Spinal cord (tissue), 10 donors: ENCODE measurements around the gene RNF38. TPM values are rescaled to one million over a fixed set of nuclear protein-coding genes. Genes with fewer than 3 reads are reported as not detected.
"Not testable (repeated sequence)": the region's sequence is repeated elsewhere in the genome, so short reads cannot be mapped to it uniquely, and the experiment has no call there.

ENCODE experiments used
- DNase-seq, 6 donors: peaks; one replicate each; pipeline versions ENCODE4 v3.0.0 to v3.0.0-alpha.2; 2013 to 2015; ENCODE audit warnings: low spot score in 6 of 6, low read depth in 4 of 6
- H3K27ac ChIP-seq: one replicate; pipeline ENCODE4 v1.5.1; 2013; ENCODE audit warnings: low read depth, low read length, control low read depth
- H3K27me3 ChIP-seq: one replicate; pipeline ENCODE4 v1.6.1; 2013; ENCODE audit warnings: low read length; ENCODE audit not compliant: control insufficient read depth, insufficient read depth
- H3K36me3 ChIP-seq: one replicate; pipeline ENCODE4 v1.6.1; 2013; ENCODE audit warnings: low read length; ENCODE audit not compliant: control insufficient read depth, insufficient read depth
- H3K4me1 ChIP-seq: one replicate; pipeline ENCODE4 v1.6.1; 2013; ENCODE audit warnings: low read length; ENCODE audit not compliant: control insufficient read depth, insufficient read depth
- H3K4me3 ChIP-seq: one replicate; pipeline ENCODE4 v1.5.1; 2013; ENCODE audit warnings: low read depth, low read length, control low read depth
- H3K9me3 ChIP-seq: one replicate; pipeline ENCODE4 v1.6.1; 2013; ENCODE audit warnings: low read length; ENCODE audit not compliant: control insufficient read depth, insufficient read depth
- whole genome bisulfite sequencing: methylation state at CpG from one replicate; pipeline ENCODE4 v1.1.5; 2013; ENCODE audit warnings: missing lambda C conversion rate; ENCODE audit not compliant: insufficient coverage; 5-methylcytosine and 5-hydroxymethylcytosine counted together
- polyA plus RNA-seq, 2 donors: library from polyadenylated mRNA; unstranded; fragments of 120-200 nt; gene quantifications; one replicate each; pipeline ENCODE4 v1.2.1, GENCODE V29; 2013; ENCODE audit not compliant: insufficient read length in 2 of 2
- total RNA-seq, 2 donors: library from RNA; depleted of rRNA in 1 of 2; stranded (reverse); fragments of 120-200 nt in 1 of 2; fragments of >200 nt in 1 of 2; gene quantifications; one replicate each; pipeline versions ENCODE4 v1.2.3 to v1.2.4, GENCODE V29; 2013 to 2014
- donor health status: healthy.

The RNF38 gene
- total and polyA plus RNA-seq, 4 donors = 23.0 to 46.9 (median 36.9) TPM

GRCh38 chr9:36322462-36322861 lies 77.6 kb downstream of the RNF38 start:
- no CpG with 5 or more reads among the region's 3 CpGs for WGBS
- H3K36me3 ChIP-seq = no peaks in the 10 kb centered on the region
- H3K9me3 ChIP-seq = no peaks in the 10 kb centered on the region
- H3K27me3 ChIP-seq = no peaks in the 10 kb centered on the region
- DNase-seq = no peak
- H3K4me1 ChIP-seq = peaks cover 17% of the 10 kb centered on the region
- no peak overlapping the region for H3K4me3 ChIP-seq
- H3K27ac ChIP-seq = no peak overlapping the region

DNA sequence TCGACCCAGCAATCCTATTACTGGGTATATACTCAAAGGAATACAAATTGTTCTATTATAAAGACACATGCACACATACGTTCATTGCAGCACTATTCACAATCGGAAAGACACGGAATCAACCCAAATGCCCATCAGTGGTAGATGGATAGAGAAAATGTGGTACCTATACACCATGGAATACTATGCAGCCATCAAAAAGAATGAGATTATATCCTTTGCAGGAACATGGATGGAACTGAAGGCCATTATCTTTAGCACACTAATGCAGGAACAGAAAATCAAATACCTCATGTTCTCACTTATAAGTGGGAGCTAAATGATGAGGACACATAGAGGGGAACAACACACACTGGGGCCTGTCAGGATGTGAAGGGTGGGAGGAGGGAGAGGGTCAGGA lies 78.2 kb downstream of the RNF38 start:
- H3K9me3 ChIP-seq, DNase-seq, H3K27ac ChIP-seq, H3K36me3 ChIP-seq, H3K27me3 ChIP-seq, H3K4me3 ChIP-seq: not testable (repeated sequence)
- WGBS = no CpG with 5 or more reads among the region's 4 CpGs
- peaks cover 23% of the 10 kb centered on the region for H3K4me1 ChIP-seq

DNA sequence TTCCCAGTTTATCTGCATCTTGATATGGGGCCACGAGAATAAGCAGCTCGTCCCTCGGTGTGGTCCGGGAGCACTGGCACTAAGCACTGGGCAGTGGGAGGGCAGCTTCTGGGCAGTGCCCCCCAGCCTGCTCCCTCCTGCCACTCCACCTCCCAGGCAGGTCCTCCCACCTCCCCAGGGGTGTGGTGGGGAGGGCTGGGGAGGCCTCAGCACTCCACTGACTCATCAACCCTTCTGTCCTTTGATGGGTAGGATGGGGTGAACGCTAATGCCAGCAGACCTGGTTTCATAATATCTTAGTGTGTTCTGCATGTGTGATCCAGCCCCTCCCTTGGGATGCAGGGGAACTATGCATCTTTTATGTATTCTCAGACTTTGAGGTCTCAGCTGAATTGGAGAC lies 79.6 kb downstream of the RNF38 start:
- DNase-seq = no peak
- 79% methylated on average over 2 of the region's 5 CpGs for WGBS
- Histone ChIP-seq H3K36me3 (no peaks in the 10 kb centered on the region), H3K4me1 (peaks cover 35% of the 10 kb centered on the region), H3K4me3 (no peak overlapping the region), H3K9me3 (no peaks in the 10 kb centered on the region), H3K27ac (no peak overlapping the region), H3K27me3 (no peaks in the 10 kb centered on the region)

DNA sequence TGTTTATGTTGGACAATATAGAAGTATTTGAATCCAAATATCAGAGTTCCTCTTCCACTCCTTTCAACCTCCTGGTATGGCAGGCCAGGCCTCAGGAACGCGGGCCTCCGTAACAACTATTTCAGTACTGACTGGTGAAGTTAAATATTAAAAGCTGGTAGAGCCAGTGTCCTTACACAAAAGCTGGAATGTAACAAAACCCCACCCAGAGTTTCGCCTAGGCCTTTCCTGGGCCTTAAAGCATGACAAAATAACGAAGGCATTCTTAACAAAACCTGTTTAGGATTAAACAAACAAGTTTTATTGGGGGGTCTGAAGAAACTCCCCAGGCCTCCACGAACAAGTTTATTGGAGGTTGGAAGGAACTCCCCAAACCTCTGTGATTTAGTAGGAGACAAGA lies 80.3 kb downstream of the RNF38 start:
- Histone ChIP-seq H3K36me3 (no peaks in the 10 kb centered on the region), H3K27me3 (no peaks in the 10 kb centered on the region), H3K9me3 (no peaks in the 10 kb centered on the region), H3K4me3 (no peak overlapping the region), H3K27ac (no peak overlapping the region), H3K4me1 (peaks cover 39% of the 10 kb centered on the region)
- no peak for DNase-seq
- WGBS = no CpG with 5 or more reads among the region's 6 CpGs

GRCh38 chr9:36319183-36319582 lies 80.9 kb downstream of the RNF38 start:
- no peak for DNase-seq
- WGBS = 82% methylated on average over 6 of the region's 7 CpGs
- H3K9me3 ChIP-seq = no peaks in the 10 kb centered on the region
- H3K27me3 ChIP-seq = no peaks in the 10 kb centered on the region
- peaks cover 39% of the 10 kb centered on the region for H3K4me1 ChIP-seq
- no peak overlapping the region for H3K27ac ChIP-seq
- H3K4me3 ChIP-seq = no peak overlapping the region
- no peaks in the 10 kb centered on the region for H3K36me3 ChIP-seq

- WGBS = 65% methylated on average over 5 of the region's 14 CpGs
- Histone ChIP-seq H3K36me3 (no peaks in the 10 kb centered on the region), H3K4me1 (peaks cover 39% of the 10 kb centered on the region), H3K27ac (no peak overlapping the region), H3K9me3 (no peaks in the 10 kb centered on the region), H3K4me3 (no peak overlapping the region), H3K27me3 (no peaks in the 10 kb centered on the region)
- no peak for DNase-seq
Observed at GRCh38 chr9:36318212-36318802, 81.8 kb downstream of the RNF38 start.

GRCh38 chr9:36317766-36318165 lies 82.3 kb downstream of the RNF38 start:
- DNase-seq = no peak
- H3K9me3 ChIP-seq = no peaks in the 10 kb centered on the region
- peaks cover 39% of the 10 kb centered on the region for H3K4me1 ChIP-seq
- H3K4me3 ChIP-seq = no peak overlapping the region
- no peaks in the 10 kb centered on the region for H3K36me3 ChIP-seq
- H3K27ac ChIP-seq = peak overlapping the region; percentile 64
- WGBS = 40% methylated on average over 3 of the region's 6 CpGs
- H3K27me3 ChIP-seq = no peaks in the 10 kb centered on the region

DNA sequence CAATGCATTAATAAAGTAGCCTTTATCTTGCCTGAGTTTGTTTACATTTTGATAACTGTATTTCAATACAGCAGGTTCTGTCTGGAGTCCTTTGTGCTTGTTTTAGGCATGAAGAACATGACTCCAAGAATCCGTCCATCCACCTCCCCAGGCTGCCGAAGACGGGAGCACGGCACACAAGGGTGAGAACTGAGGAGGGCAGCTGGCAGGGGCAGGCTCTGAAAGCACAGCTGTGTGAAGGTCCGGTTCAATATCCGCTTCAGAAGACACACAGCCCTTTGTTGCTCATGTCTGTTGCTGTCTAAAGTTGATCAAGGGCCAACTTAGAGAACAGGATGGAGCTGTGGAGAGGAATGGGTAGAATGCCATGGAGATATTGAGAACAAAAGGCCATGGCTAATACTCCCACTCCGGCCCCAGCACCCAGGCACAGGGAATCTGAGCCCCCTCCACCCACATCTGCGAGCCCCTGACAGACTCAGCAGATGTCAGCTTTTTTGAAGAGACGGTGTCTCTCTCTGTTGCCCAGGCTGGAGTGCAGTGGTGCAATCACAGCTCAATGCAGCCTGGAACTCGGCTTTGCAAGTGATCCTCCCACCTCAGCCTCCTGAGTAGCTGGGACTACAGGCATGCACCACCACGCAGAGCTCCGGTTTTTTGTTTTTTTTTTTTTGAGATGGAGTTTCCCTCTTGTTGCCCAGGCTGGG lies 83.3 kb downstream of the RNF38 start:
- Histone ChIP-seq H3K4me1 (peaks cover 39% of the 10 kb centered on the region), H3K4me3 (no peak overlapping the region)
- WGBS = 26% methylated on average over 11 of the region's 12 CpGs

GRCh38 chr9:36316049-36316448 lies 84.0 kb downstream of the RNF38 start:
- Histone ChIP-seq H3K4me3 (no peak overlapping the region), H3K27ac (peak overlapping the region; percentile 41), H3K4me1 (peaks cover 39% of the 10 kb centered on the region), H3K36me3 (no peaks in the 10 kb centered on the region), H3K27me3 (no peaks in the 10 kb centered on the region), H3K9me3 (no peaks in the 10 kb centered on the region)
- DNase-seq = no peak

More for the DNA sequence above, 83.3 kb downstream of the RNF38 start:
- Histone ChIP-seq H3K9me3 (no peaks in the 10 kb centered on the region), H3K36me3 (no peaks in the 10 kb centered on the region), H3K27ac (peak overlapping the region; percentile 64), H3K27me3 (no peaks in the 10 kb centered on the region)
- peak in 5 of 6 donors; percentile 21 to 80 (median 46) for DNase-seq

- no peaks in the 10 kb centered on the region for H3K36me3 ChIP-seq
- peaks cover 39% of the 10 kb centered on the region for H3K4me1 ChIP-seq
- no peaks in the 10 kb centered on the region for H3K27me3 ChIP-seq
- 65% methylated on average over 2 of the region's 3 CpGs for WGBS
- H3K4me3 ChIP-seq = no peak overlapping the region
- H3K27ac ChIP-seq = peak overlapping the region; percentile 41
- DNase-seq = no peak
- no peaks in the 10 kb centered on the region for H3K9me3 ChIP-seq
Observed at GRCh38 chr9:36315283-36315682, 84.8 kb downstream of the RNF38 start.
